NB4 (cell line): ENCODE results near the gene CAMTA1.
A peak's percentile ranks its signal among the peaks of the same experiment; 100 is the strongest.

Experiments used
- DNase-seq: peaks from one replicate; pipeline ENCODE4 v3.0.0; 2010; ENCODE audit warnings: low read depth
- H3K4me3 ChIP-seq: one replicate; pipeline ENCODE4 v1.5.1; 2011; ENCODE audit warnings: mild to moderate bottlenecking, low read depth, low read length, moderate library complexity
- CTCF ChIP-seq: IDR thresholded peaks from one replicate; pipeline ENCODE4 v1.5.1; 2012; ENCODE audit warnings: low read depth, low read length
- MAX ChIP-seq: IDR thresholded peaks from 2 replicates; pipeline ENCODE4 v1.6.1; 2011; ENCODE audit warnings: low read depth, low read length
- MYC ChIP-seq: IDR thresholded peaks from 2 replicates; pipeline ENCODE4 v1.6.1; 2011; ENCODE audit warnings: low read depth, low read length
- POLR2A ChIP-seq: IDR thresholded peaks from 2 replicates; pipeline ENCODE4 v1.6.1; 2011; ENCODE audit warnings: mild to moderate bottlenecking; ENCODE audit not compliant: insufficient read length; ENCODE audit errors: extremely low read depth

Gene CAMTA1

GRCh38 chr1:7104339-7104738, 319.1 kb downstream of the CAMTA1 start:
- DNase-seq, result no peak
- H3K4me3 ChIP-seq, result no peak overlapping the region
- TF ChIP-seq MAX (no peak), MYC (no peak), CTCF (no peak), POLR2A (no peak)

GRCh38 chr1:7105269-7105668, 320.0 kb downstream of the CAMTA1 start:
- DNase-seq, result no peak
- TF ChIP-seq MAX, result no peak
- TF ChIP-seq POLR2A, result no peak
- TF ChIP-seq MYC, result no peak
- no peak for TF ChIP-seq CTCF
- no peak overlapping the region for H3K4me3 ChIP-seq

GRCh38 chr1:7106442-7107108, 321.3 kb downstream of the CAMTA1 start:
- no peak overlapping the region for H3K4me3 ChIP-seq
- DNase-seq, result no peak
- TF ChIP-seq POLR2A (no peak), CTCF (no peak), MYC (no peak), MAX (no peak)

- no peak for DNase-seq
- TF ChIP-seq CTCF (no peak), MYC (no peak), MAX (no peak), POLR2A (no peak)
- no peak overlapping the region for H3K4me3 ChIP-seq
Measured at GRCh38 chr1:7107109-7107830, 322.0 kb downstream of the CAMTA1 start.

GRCh38 chr1:7108251-7108650, 323.0 kb downstream of the CAMTA1 start:
- peak; percentile 65 for DNase-seq
- TF ChIP-seq MAX (no peak), MYC (no peak), POLR2A (no peak), CTCF (no peak)

More at GRCh38 chr1:7108251-7108650, 323.0 kb downstream of the CAMTA1 start:
- H3K4me3 ChIP-seq, result no peak overlapping the region
